Bronchial epithelial cell (primary cell): ENCODE results near the gene SMIM45. TPM values are rescaled to one million over a fixed set of nuclear protein-coding genes. Genes with fewer than 3 reads are reported as not detected.

Experiments used
- DNase-seq: peaks from one replicate; pipeline ENCODE4 v3.0.0-alpha.2; 2010; ENCODE audit warnings: low read depth
- FAIRE-seq: peaks from 2 replicates; lab custom pipeline; 2011; peaks lifted over from hg19 to GRCh38; lab: Jason Lieb, UNC
- H3K27me3 ChIP-seq: 2 replicates; pipeline ENCODE4 v1.5.1; 2011; ENCODE audit warnings: low read length; ENCODE audit not compliant: control insufficient read depth, insufficient read depth
- H3K36me3 ChIP-seq: 2 replicates; pipeline ENCODE4 v1.5.1; 2011; ENCODE audit warnings: low read length; ENCODE audit not compliant: control insufficient read depth, insufficient read depth
- H3K4me3 ChIP-seq: 2 replicates; pipeline ENCODE4 v1.5.1; 2011; ENCODE audit warnings: mild to moderate bottlenecking, low read depth, low read length, control low read depth
- CTCF ChIP-seq: IDR thresholded peaks from 2 replicates; pipeline ENCODE4 v1.5.1; 2011; ENCODE audit warnings: mild to moderate bottlenecking, moderate library complexity, low read length, control low read depth, inconsistent platforms; ENCODE audit not compliant: insufficient read depth, severe bottlenecking
- total RNA-seq: library from RNA; depleted of rRNA; stranded (reverse); fragments of >200 nt; gene quantifications from 2 replicates; pipeline ENCODE4 v1.2.1, GENCODE V29; 2014

Gene SMIM45

GRCh38 chr22:41998361-41999261 is 46.7 kb downstream of the SMIM45 start, which contains the start of gene WBP2NL:
WBP2NL (plus strand) TSS chr22:41998788; CDS start chr22:41998819, 31 bp downstream.
- DNase-seq (peak; percentile 51), FAIRE-seq (peak; percentile 47)
- H3K27me3 ChIP-seq: no peaks in the 10 kb centered on the region
- H3K36me3 ChIP-seq: no peaks in the 10 kb centered on the region
- TF ChIP-seq CTCF: no peak
- H3K4me3 ChIP-seq: peak within 1 kb of the TSS; percentile 44

GRCh38 chr22:42000466-42000865 is 48.5 kb downstream of the SMIM45 start:
- Histone ChIP-seq H3K27me3 (no peaks in the 10 kb centered on the region), H3K4me3 (no peak overlapping the region), H3K36me3 (no peaks in the 10 kb centered on the region)
- no peak for TF ChIP-seq CTCF
- no peak for DNase-seq
- FAIRE-seq: no peak

GRCh38 chr22:42001121-42001520 is 49.2 kb downstream of the SMIM45 start:
- H3K36me3 ChIP-seq: no peaks in the 10 kb centered on the region
- no peaks in the 10 kb centered on the region for H3K27me3 ChIP-seq
- DNase-seq: peak; percentile 33
- TF ChIP-seq CTCF: no peak
- peak; percentile 87 for FAIRE-seq
- no peak overlapping the region for H3K4me3 ChIP-seq

GRCh38 chr22:42001706-42002105 is 49.8 kb downstream of the SMIM45 start:
- no peaks in the 10 kb centered on the region for H3K36me3 ChIP-seq
- H3K4me3 ChIP-seq: no peak overlapping the region
- TF ChIP-seq CTCF: no peak
- H3K27me3 ChIP-seq: no peaks in the 10 kb centered on the region
- FAIRE-seq: no peak
- DNase-seq: no peak

GRCh38 chr22:42007922-42008321 is 56.0 kb downstream of the SMIM45 start:
- no peaks in the 10 kb centered on the region for H3K27me3 ChIP-seq
- H3K4me3 ChIP-seq: no peak overlapping the region
- TF ChIP-seq CTCF: no peak
- no peak for DNase-seq
- no peaks in the 10 kb centered on the region for H3K36me3 ChIP-seq
- FAIRE-seq: no peak

Other genes with a start within 250 kb of the SMIM45 start
- gene CCDC134, start 151.5 kb upstream of the SMIM45 start, total RNA-seq: 5.4 and 6.1 TPM in 2 replicates
- gene SREBF2, start 119.0 kb upstream of the SMIM45 start, total RNA-seq: 44.2 and 66.4 TPM in 2 replicates
- not detected in 2 replicates for gene SHISA8, start 37.1 kb upstream of the SMIM45 start, total RNA-seq
- gene TNFRSF13C, start 25.3 kb upstream of the SMIM45 start, total RNA-seq: under 0.01 TPM in 2 replicates
- gene CENPM, start 5.0 kb upstream of the SMIM45 start, total RNA-seq: 1.3 and 3.5 TPM in 2 replicates
- gene SEPTIN3, start 17.3 kb downstream of the SMIM45 start, total RNA-seq: under 0.01 TPM in 2 replicates
- gene WBP2NL, start 46.6 kb downstream of the SMIM45 start, total RNA-seq: 0.26 and 0.77 TPM in 2 replicates
- 18.7 and 26.0 TPM in 2 replicates for gene NAGA, start 118.7 kb downstream of the SMIM45 start, total RNA-seq
- gene PHETA2, start 122.1 kb downstream of the SMIM45 start, total RNA-seq: 2.4 and 3.4 TPM in 2 replicates
- 5.5 and 14.8 TPM in 2 replicates for gene SMDT1, start 127.5 kb downstream of the SMIM45 start, total RNA-seq
- gene NDUFA6, start 138.6 kb downstream of the SMIM45 start, total RNA-seq: 64.8 and 68.0 TPM in 2 replicates
- 0.53 and 0.64 TPM in 2 replicates for gene CYP2D6, start 178.7 kb downstream of the SMIM45 start, total RNA-seq